GM19395 (cell line): ENCODE results near the gene CRYBA2.

Experiments
- ATAC-seq: cut with Tn5 transposase; IDR thresholded peaks from one replicate; pipeline ENCODE4 v1.9.1; 2021; ENCODE audit warnings: mild to moderate bottlenecking, moderate library complexity; ENCODE audit not compliant: unreplicated experiment

The CRYBA2 gene

GRCh38 chr2:218983263-218983933 is 9.8 kb downstream of the CRYBA2 start:
- ATAC-seq, result no peak

GRCh38 chr2:218982586-218983262 is 10.5 kb downstream of the CRYBA2 start:
- no peak for ATAC-seq

- no peak for ATAC-seq
These were observed 11.2 kb downstream of the CRYBA2 start for GRCh38 chr2:218981881-218982585.

- no peak for ATAC-seq
These were observed 11.8 kb downstream of the CRYBA2 start for GRCh38 chr2:218981390-218981880.

- no peak for ATAC-seq
These were observed 12.4 kb downstream of the CRYBA2 start for GRCh38 chr2:218980735-218981389.

- ATAC-seq, result peak; percentile 96
These were observed 13.1 kb downstream of the CRYBA2 start for GRCh38 chr2:218979846-218980734.

- ATAC-seq, result no peak
These were observed 18.0 kb downstream of the CRYBA2 start for GRCh38 chr2:218975060-218975777.

- ATAC-seq, result no peak
These were observed 22.3 kb downstream of the CRYBA2 start for GRCh38 chr2:218970894-218971293.

GRCh38 chr2:218964041-218964771 is 29.0 kb downstream of the CRYBA2 start:
- ATAC-seq, result no peak

GRCh38 chr2:218963601-218964000 is 29.6 kb downstream of the CRYBA2 start:
- no peak for ATAC-seq

GRCh38 chr2:218962859-218963492 is 30.2 kb downstream of the CRYBA2 start:
- ATAC-seq, result no peak

GRCh38 chr2:218961651-218962570 is 31.3 kb downstream of the CRYBA2 start:
- no peak for ATAC-seq

GRCh38 chr2:218961229-218961628 is 32.0 kb downstream of the CRYBA2 start:
- ATAC-seq, result no peak

- ATAC-seq, result no peak
These were observed 32.7 kb downstream of the CRYBA2 start for GRCh38 chr2:218960309-218961165.

- ATAC-seq, result no peak
These were observed 33.4 kb downstream of the CRYBA2 start for GRCh38 chr2:218959761-218960308.

- ATAC-seq, result peak; percentile 98
These were observed 34.0 kb downstream of the CRYBA2 start, which contains the start of gene CDK5R2 for GRCh38 chr2:218959141-218959731. Gene CDK5R2, plus strand, starts transcription at chr2:218959666. Its CDS starts 155 bp downstream, at chr2:218959821.
